Left colon (tissue), 2 donors: ENCODE measurements around the gene ARNT2. TPM values are rescaled to one million over a fixed set of nuclear protein-coding genes. Genes with fewer than 3 reads are reported as not detected.

ENCODE experiments used
- ATAC-seq: fragments of 200-7000 bp; cut with Tn5 transposase; one replicate; pipeline ENCODE4 v1.9.1; 2020; ENCODE audit warnings: mild to moderate bottlenecking, moderate library complexity
- DNase-seq, 2 donors: peaks; one replicate each; pipeline ENCODE4 v3.0.0-alpha.2; 2020
- intact Hi-C, 2 donors: fragments of 100-400 bp; cut with DNase I in 1 of 2; cut with micrococcal nuclease in 1 of 2; formaldehyde crosslinking; loops; one replicate each; pipeline versions ENCODE4 v1.11.2 to v1.14.0; 2022; cut with DNase I, micrococcal nuclease
- total RNA-seq, 2 donors: library from RNA; stranded (reverse); fragmentation: NEBNext Ultra II Directional; extraction: Animal tissue kit (Norgen Biotek cat#: 25700); gene quantifications; one replicate each; pipeline ENCODE4 v1.2.1, GENCODE V29; 2021
- donor health status: DM: no; HTN: no; CAD: no.
- donor health status: DM: yes; HTN: yes; CAD: no.

The ARNT2 gene
- total RNA-seq, 2 donors from 2014 or later, result 2.0 to 4.9 TPM

GRCh38 chr15:80591471-80591870 is 187.3 kb downstream of the ARNT2 start:
- no peak for DNase-seq
- intact Hi-C loops, result no loop called here
- ATAC-seq, result no peak

- DNase-seq (no peak), ATAC-seq (no peak)
- intact Hi-C loops, result no loop called here
Measured at GRCh38 chr15:80591938-80592825, 188.0 kb downstream of the ARNT2 start.

GRCh38 chr15:80593486-80594030 is 189.4 kb downstream of the ARNT2 start:
- ATAC-seq (no peak), DNase-seq (no peak)
- intact Hi-C loops, result no loop called here

- DNase-seq (no peak), ATAC-seq (no peak)
Measured at GRCh38 chr15:80594091-80594889, 190.1 kb downstream of the ARNT2 start.

GRCh38 chr15:80595396-80595795 is 191.2 kb downstream of the ARNT2 start:
- DNase-seq (peak in 1 of 2 donors; percentile 19), ATAC-seq (peak; percentile 12)
- intact Hi-C loops, result no loop called here

More at GRCh38 chr15:80594091-80594889, 190.1 kb downstream of the ARNT2 start:
- intact Hi-C loops, result no loop called here

- DNase-seq (peak; percentile 24 to 36), ATAC-seq (peak; percentile 97)
- intact Hi-C loops, result no loop called here
Measured at GRCh38 chr15:80596521-80596976, 192.4 kb downstream of the ARNT2 start.

GRCh38 chr15:80597076-80597475 is 192.9 kb downstream of the ARNT2 start:
- intact Hi-C loops, result no loop called here
- ATAC-seq, result no peak
- DNase-seq, result no peak

- ATAC-seq, result no peak
- no peak for DNase-seq
- intact Hi-C loops, result no loop called here
Measured at GRCh38 chr15:80599359-80599758, 195.2 kb downstream of the ARNT2 start.

GRCh38 chr15:80600626-80601025 is 196.4 kb downstream of the ARNT2 start:
- intact Hi-C loops, result no loop called here
- ATAC-seq, result no peak

GRCh38 chr15:80601256-80601655 is 197.1 kb downstream of the ARNT2 start:
- ATAC-seq, result no peak
- DNase-seq, result no peak
- intact Hi-C loops, result no loop called here

More at GRCh38 chr15:80600626-80601025, 196.4 kb downstream of the ARNT2 start:
- DNase-seq, result no peak

GRCh38 chr15:80604583-80605575 is 200.7 kb downstream of the ARNT2 start:
- ATAC-seq, result no peak
- DNase-seq, result no peak
- intact Hi-C loops, result no loop called here

- intact Hi-C loops, result no loop called here
- no peak for ATAC-seq
Measured at GRCh38 chr15:80605591-80606150, 201.5 kb downstream of the ARNT2 start.

GRCh38 chr15:80606511-80607071 is 202.4 kb downstream of the ARNT2 start:
- DNase-seq, result no peak
- intact Hi-C loops, result no loop called here
- ATAC-seq, result no peak

More at GRCh38 chr15:80605591-80606150, 201.5 kb downstream of the ARNT2 start:
- DNase-seq, result no peak

GRCh38 chr15:80607287-80607980 is 203.3 kb downstream of the ARNT2 start:
- ATAC-seq (no peak), DNase-seq (no peak)
- intact Hi-C loops, result no loop called here

GRCh38 chr15:80608688-80609087 is 204.5 kb downstream of the ARNT2 start:
- ATAC-seq (no peak), DNase-seq (no peak)
- intact Hi-C loops, result no loop called here

GRCh38 chr15:80609091-80609490 is 204.9 kb downstream of the ARNT2 start:
- intact Hi-C loops, result no loop called here
- ATAC-seq, result no peak

GRCh38 chr15:80609512-80609946 is 205.3 kb downstream of the ARNT2 start:
- intact Hi-C loops, result no loop called here
- ATAC-seq (peak; percentile 41), DNase-seq (no peak)

More at GRCh38 chr15:80609091-80609490, 204.9 kb downstream of the ARNT2 start:
- DNase-seq, result no peak
